ENCODE results near the gene HYCC2. TPM values are rescaled to one million over a fixed set of nuclear protein-coding genes. Genes with fewer than 3 reads are reported as not detected.
"Not testable (repeated sequence)": the region's sequence is repeated elsewhere in the genome, so short reads cannot be mapped to it uniquely, and the experiment has no call there.

The HYCC2 gene
- total and polyA plus RNA-seq, 2 donors (not counting 1 experiment from before 2014, with no cell fraction given) = 3.6 to 30.1 TPM

GRCh38 chr2:201038855-201039254 lies 32.6 kb downstream of the HYCC2 start:
- H3K27ac ChIP-seq (ENCODE audit: low read length in 2 of 2) = no peak overlapping the region
- peaks cover 0 to 1% (median 0%) of the 10 kb centered on the region in 3 donors for H3K9me3 ChIP-seq (ENCODE audit: control extremely low read depth in 1 of 3, control insufficient read depth in 2 of 3, insufficient read depth in 1 of 3, low read length in 2 of 3)
- intact Hi-C loops (cut with micrococcal nuclease) = no loop called here
- no peaks in the 10 kb centered on the region for H3K27me3 Mint-ChIP-seq
- H3K4me2 ChIP-seq (replicated peaks; ENCODE audit: low read depth, low read length, poor library complexity, severe bottlenecking) = no peak overlapping the region
- H3K4me1 Mint-ChIP-seq = peaks cover 5% of the 10 kb centered on the region
- ATAC-seq (ENCODE audit: low read depth) = no peak
- 100% methylated on average over 1 of the region's 2 CpGs for WGBS (ENCODE audit: insufficient coverage)
- peaks cover 18% of the 10 kb centered on the region for H3K79me2 ChIP-seq (ENCODE audit: control insufficient read depth, insufficient read depth, low read length)
- H3K4me1 ChIP-seq (ENCODE audit: control insufficient read depth in 2 of 2, insufficient read depth in 2 of 2, low read length in 2 of 2) = no peaks in the 10 kb centered on the region
- no peak overlapping the region for H2AFZ ChIP-seq (ENCODE audit: insufficient read depth, low read depth, low read length, poor library complexity, severe bottlenecking)
- peaks cover 3% of the 10 kb centered on the region for H3K9me3 Mint-ChIP-seq (ENCODE audit: insufficient read depth)
- CTCF ChIA-PET = no interaction called here
- no peak overlapping the region for H3K27ac Mint-ChIP-seq
- no peak overlapping the region for H3K4me3 ChIP-seq (ENCODE audit: control extremely low read depth in 1 of 5, extremely low read depth in 1 of 5, insufficient read depth in 1 of 5, low read depth in 2 of 5, low read length in 4 of 5)
- H4K20me1 ChIP-seq (ENCODE audit: control insufficient read depth, insufficient read depth, low read length, poor library complexity, severe bottlenecking) = peaks cover 2% of the 10 kb centered on the region
- no peak overlapping the region for H3K9ac ChIP-seq (ENCODE audit: low read length)
- POLR2A ChIA-PET = no interaction called here
- no peak overlapping the region for H3K4me3 Mint-ChIP-seq
- H3K36me3 ChIP-seq (replicated peaks in 1 of 2; ENCODE audit: control extremely low read depth in 1 of 2, control insufficient read depth in 1 of 2, extremely low read depth in 1 of 2, insufficient read depth in 2 of 2, low read length in 1 of 2) = peaks cover under 1 to 3% of the 10 kb centered on the region in 2 experiments
- DNase-seq = no peak
- no peak for TF ChIP-seq EZH2 (IDR thresholded peaks at IDR 0.05; ENCODE audit: borderline replicate concordance, insufficient read depth, low read depth, low read length, poor library complexity, severe bottlenecking)
- TF ChIP-seq CTCF (IDR thresholded peaks at IDR 0.05) = no peak
- no peaks in the 10 kb centered on the region for H3K27me3 ChIP-seq (replicated peaks in 1 of 4; ENCODE audit: control extremely low read depth in 1 of 4, control insufficient read depth in 3 of 4, insufficient read depth in 4 of 4, low read length in 3 of 4)

- CTCF ChIA-PET = not testable (repeated sequence)
Measured at GRCh38 chr2:201038361-201038760, 33.1 kb downstream of the HYCC2 start.

GRCh38 chr2:201034355-201034754 lies 37.1 kb downstream of the HYCC2 start:
- H3K4me1 ChIP-seq (ENCODE audit: control insufficient read depth in 2 of 2, insufficient read depth in 2 of 2, low read length in 2 of 2); H2AFZ ChIP-seq (ENCODE audit: insufficient read depth, low read depth, low read length, poor library complexity, severe bottlenecking); H3K9me3 Mint-ChIP-seq (ENCODE audit: insufficient read depth); CTCF ChIA-PET; H3K9ac ChIP-seq (ENCODE audit: low read length); H3K9me3 ChIP-seq (ENCODE audit: control extremely low read depth in 1 of 3, control insufficient read depth in 2 of 3, insufficient read depth in 1 of 3, low read length in 2 of 3); intact Hi-C loops (cut with micrococcal nuclease); H3K36me3 ChIP-seq (replicated peaks in 1 of 2; ENCODE audit: control extremely low read depth in 1 of 2, control insufficient read depth in 1 of 2, extremely low read depth in 1 of 2, insufficient read depth in 2 of 2, low read length in 1 of 2); DNase-seq; H3K4me3 ChIP-seq (ENCODE audit: control extremely low read depth in 1 of 5, extremely low read depth in 1 of 5, insufficient read depth in 1 of 5, low read depth in 2 of 5, low read length in 4 of 5); H3K4me3 Mint-ChIP-seq; H3K27me3 Mint-ChIP-seq; H3K4me2 ChIP-seq (replicated peaks; ENCODE audit: low read depth, low read length, poor library complexity, severe bottlenecking); ATAC-seq (ENCODE audit: low read depth); POLR2A ChIA-PET; H4K20me1 ChIP-seq (ENCODE audit: control insufficient read depth, insufficient read depth, low read length, poor library complexity, severe bottlenecking); H3K27me3 ChIP-seq (replicated peaks in 1 of 4; ENCODE audit: control extremely low read depth in 1 of 4, control insufficient read depth in 3 of 4, insufficient read depth in 4 of 4, low read length in 3 of 4); H3K27ac ChIP-seq (ENCODE audit: low read length in 2 of 2); H3K27ac Mint-ChIP-seq; H3K4me1 Mint-ChIP-seq: not testable (repeated sequence)
- WGBS (ENCODE audit: insufficient coverage) = no CpG with 5 or more reads among the region's 2 CpGs
- peaks cover 34% of the 10 kb centered on the region for H3K79me2 ChIP-seq (ENCODE audit: control insufficient read depth, insufficient read depth, low read length)

More at GRCh38 chr2:201038361-201038760, 33.1 kb downstream of the HYCC2 start:
- H3K4me3 Mint-ChIP-seq; H3K27me3 Mint-ChIP-seq; H2AFZ ChIP-seq (ENCODE audit: insufficient read depth, low read depth, low read length, poor library complexity, severe bottlenecking); H3K4me1 ChIP-seq (ENCODE audit: control insufficient read depth in 2 of 2, insufficient read depth in 2 of 2, low read length in 2 of 2); intact Hi-C loops (cut with micrococcal nuclease); H3K4me3 ChIP-seq (ENCODE audit: control extremely low read depth in 1 of 5, extremely low read depth in 1 of 5, insufficient read depth in 1 of 5, low read depth in 2 of 5, low read length in 4 of 5); H3K27me3 ChIP-seq (replicated peaks in 1 of 4; ENCODE audit: control extremely low read depth in 1 of 4, control insufficient read depth in 3 of 4, insufficient read depth in 4 of 4, low read length in 3 of 4); H3K4me2 ChIP-seq (replicated peaks; ENCODE audit: low read depth, low read length, poor library complexity, severe bottlenecking); H3K4me1 Mint-ChIP-seq; H3K27ac ChIP-seq (ENCODE audit: low read length in 2 of 2); DNase-seq; H3K9ac ChIP-seq (ENCODE audit: low read length); H3K36me3 ChIP-seq (replicated peaks in 1 of 2; ENCODE audit: control extremely low read depth in 1 of 2, control insufficient read depth in 1 of 2, extremely low read depth in 1 of 2, insufficient read depth in 2 of 2, low read length in 1 of 2); POLR2A ChIA-PET; H3K27ac Mint-ChIP-seq; H4K20me1 ChIP-seq (ENCODE audit: control insufficient read depth, insufficient read depth, low read length, poor library complexity, severe bottlenecking); H3K9me3 ChIP-seq (ENCODE audit: control extremely low read depth in 1 of 3, control insufficient read depth in 2 of 3, insufficient read depth in 1 of 3, low read length in 2 of 3); ATAC-seq (ENCODE audit: low read depth); H3K9me3 Mint-ChIP-seq (ENCODE audit: insufficient read depth): not testable (repeated sequence)
- WGBS (ENCODE audit: insufficient coverage) = no CpG with 5 or more reads among the region's 4 CpGs
- H3K79me2 ChIP-seq (ENCODE audit: control insufficient read depth, insufficient read depth, low read length) = peaks cover 19% of the 10 kb centered on the region

Measured in B cell (primary cell).